B cell (primary cell): ENCODE measurements around the gene CYFIP2. TPM values are rescaled to one million over a fixed set of nuclear protein-coding genes. Genes with fewer than 3 reads are reported as not detected.

Experiments used
- ATAC-seq: fragments of 200-7000 bp; cut with Tn5 transposase; one replicate; pipeline ENCODE4 v1.10.0; 2021; ENCODE audit warnings: low read depth, mild to moderate bottlenecking, moderate number of reproducible peaks, moderate library complexity
- CTCF ChIA-PET: fragments of 350-600 bp; sonication (Branson Sonifier 250); formaldehyde crosslinking; loops from one replicate; lab custom pipeline; 2021; ENCODE audit warnings: antibody characterized with exemption, inconsistent platforms; lab: Charles Lee
- POLR2A ChIA-PET: fragments of 350-600 bp; sonication (Branson Sonifier 250); formaldehyde crosslinking; loops from one replicate; lab custom pipeline; 2021; ENCODE audit warnings: antibody characterized with exemption; lab: Charles Lee
- DNase-seq: peaks from one replicate; pipeline ENCODE4 v3.0.0; 2013
- H2AFZ ChIP-seq: 2 replicates; pipeline ENCODE4 v1.6.1; 2012; ENCODE audit warnings: mild to moderate bottlenecking, low read depth, low read length; ENCODE audit not compliant: insufficient read depth, poor library complexity, severe bottlenecking
- H3K27ac ChIP-seq, 2 donors: 1 replicate in 1 of 2; 2 replicates in 1 of 2; pipeline ENCODE4 v1.5.1; 2012 to 2013; ENCODE audit warnings: low read length in 2 of 2, mild to moderate bottlenecking in 2 of 2, moderate library complexity in 1 of 2
- H3K27me3 ChIP-seq, 4 experiments: fragments of 200-600 bp in 1 of 4; sonication (generic) in 1 of 4; replicated peaks in 1 of 4; 1 replicate in 2 of 4; 2 replicates in 2 of 4; pipeline versions ENCODE4 v1.6.1 to v1.7.0; 2013 to 2016; ENCODE audit warnings: low read length in 3 of 4, mild to moderate bottlenecking in 2 of 4, mixed read lengths in 1 of 4, moderate library complexity in 1 of 4; ENCODE audit not compliant: insufficient read depth in 4 of 4, control insufficient read depth in 3 of 4; ENCODE audit errors: control extremely low read depth in 1 of 4
- H3K36me3 ChIP-seq, 2 experiments: replicated peaks in 1 of 2; 1 replicate in 1 of 2; 2 replicates in 1 of 2; pipeline versions ENCODE4 v1.6.1 to v1.7.1; 2013; ENCODE audit warnings: low read length in 1 of 2; ENCODE audit not compliant: insufficient read depth in 2 of 2, control insufficient read depth in 1 of 2; ENCODE audit errors: control extremely low read depth in 1 of 2, extremely low read depth in 1 of 2
- H3K4me1 ChIP-seq, 2 donors: fragments of 200-600 bp in 1 of 2; sonication (generic) in 1 of 2; 1 replicate in 1 of 2; 2 replicates in 1 of 2; pipeline versions ENCODE4 v1.5.1 to v1.6.1; 2013 to 2017; ENCODE audit warnings: low read length in 2 of 2; ENCODE audit not compliant: control insufficient read depth in 2 of 2, insufficient read depth in 2 of 2
- H3K4me2 ChIP-seq: replicated peaks from 2 replicates; pipeline ENCODE3; 2012; ENCODE audit warnings: mild to moderate bottlenecking, low read depth, low read length; ENCODE audit not compliant: poor library complexity, severe bottlenecking
- H3K4me3 ChIP-seq, 5 experiments: fragments of 200-600 bp in 1 of 5; sonication (generic) in 1 of 5; 1 replicate in 3 of 5; 2 replicates in 2 of 5; pipeline versions ENCODE4 v1.5.1 to v1.7.0; 2011 to 2016; ENCODE audit warnings: low read length in 4 of 5, mild to moderate bottlenecking in 4 of 5, low read depth in 2 of 5, control low read depth in 1 of 5, moderate library complexity in 1 of 5; ENCODE audit not compliant: insufficient read depth in 1 of 5; ENCODE audit errors: control extremely low read depth in 1 of 5, extremely low read depth in 1 of 5
- H3K79me2 ChIP-seq: fragments of 200-600 bp; sonication (generic); one replicate; pipeline ENCODE4 v1.6.0; 2016; ENCODE audit warnings: low read length; ENCODE audit not compliant: control insufficient read depth, insufficient read depth
- H3K9ac ChIP-seq: fragments of 200-600 bp; sonication (generic); 2 replicates; pipeline ENCODE4 v1.6.1; 2017; ENCODE audit warnings: mild to moderate bottlenecking, low read length, moderate library complexity
- H3K9me3 ChIP-seq, 3 donors: one replicate each; pipeline versions ENCODE4 v1.6.1 to v1.7.1; 2013; ENCODE audit warnings: low read length in 2 of 3; ENCODE audit not compliant: control insufficient read depth in 2 of 3, insufficient read depth in 1 of 3; ENCODE audit errors: control extremely low read depth in 1 of 3
- H4K20me1 ChIP-seq: 2 replicates; pipeline ENCODE4 v1.6.0; 2012; ENCODE audit warnings: mild to moderate bottlenecking, low read length; ENCODE audit not compliant: insufficient read depth, control insufficient read depth, poor library complexity, severe bottlenecking
- H3K27ac Mint-ChIP-seq: one replicate; pipeline ENCODE4 v1.8.0; 2021; ENCODE audit warnings: mixed read lengths
- H3K27me3 Mint-ChIP-seq: one replicate; pipeline ENCODE4 v1.8.0; 2021; ENCODE audit warnings: mixed read lengths
- H3K4me1 Mint-ChIP-seq: one replicate; pipeline ENCODE4 v1.8.0; 2021; ENCODE audit warnings: mixed read lengths
- H3K4me3 Mint-ChIP-seq: one replicate; pipeline ENCODE4 v1.8.0; 2021; ENCODE audit warnings: mixed read lengths
- H3K9me3 Mint-ChIP-seq: one replicate; pipeline ENCODE4 v1.8.0; 2022; ENCODE audit warnings: mixed read lengths; ENCODE audit not compliant: insufficient read depth
- EZH2 ChIP-seq: IDR thresholded peaks from 2 replicates; pipeline ENCODE4 v1.6.1; 2012; ENCODE audit warnings: borderline replicate concordance, low read depth, mild to moderate bottlenecking, moderate library complexity, low read length; ENCODE audit not compliant: insufficient read depth, poor library complexity, severe bottlenecking
- WGBS: methylation state at CpG from one replicate; pipeline ENCODE4 v1.1.5; 2013; ENCODE audit warnings: missing lambda C conversion rate; ENCODE audit not compliant: insufficient coverage; 5-methylcytosine and 5-hydroxymethylcytosine counted together
- intact Hi-C: fragments of 100-400 bp; cut with micrococcal nuclease; formaldehyde crosslinking; loops from one replicate; pipeline ENCODE4 v1.10.0; 2022
- polyA plus RNA-seq: library from polyadenylated mRNA; depleted of rRNA; stranded (reverse); fragments of >200 nt; gene quantifications from 2 replicates; pipeline ENCODE4 v1.2.3, GENCODE V29; 2012
- total RNA-seq, 2 donors: library from RNA; stranded (reverse); fragments of 120-200 nt in 1 of 2; gene quantifications; 1 replicate in 1 of 2; 2 replicates in 1 of 2; pipeline versions ENCODE4 v1.2.3 to v1.2.4, GENCODE V29; 2013 to 2022
- TF ChIP-seq, protein P1 (sequence below): fragments of 200-600 bp; IDR thresholded peaks from one replicate; pipeline ENCODE4 v1.8.0; 2022; ENCODE audit warnings: antibody characterized with exemption, mild to moderate bottlenecking

Gene CYFIP2
- total and polyA plus RNA-seq, 2 donors (not counting 1 experiment from before 2014, with no cell fraction given), result 231 to 663 TPM

DNA sequence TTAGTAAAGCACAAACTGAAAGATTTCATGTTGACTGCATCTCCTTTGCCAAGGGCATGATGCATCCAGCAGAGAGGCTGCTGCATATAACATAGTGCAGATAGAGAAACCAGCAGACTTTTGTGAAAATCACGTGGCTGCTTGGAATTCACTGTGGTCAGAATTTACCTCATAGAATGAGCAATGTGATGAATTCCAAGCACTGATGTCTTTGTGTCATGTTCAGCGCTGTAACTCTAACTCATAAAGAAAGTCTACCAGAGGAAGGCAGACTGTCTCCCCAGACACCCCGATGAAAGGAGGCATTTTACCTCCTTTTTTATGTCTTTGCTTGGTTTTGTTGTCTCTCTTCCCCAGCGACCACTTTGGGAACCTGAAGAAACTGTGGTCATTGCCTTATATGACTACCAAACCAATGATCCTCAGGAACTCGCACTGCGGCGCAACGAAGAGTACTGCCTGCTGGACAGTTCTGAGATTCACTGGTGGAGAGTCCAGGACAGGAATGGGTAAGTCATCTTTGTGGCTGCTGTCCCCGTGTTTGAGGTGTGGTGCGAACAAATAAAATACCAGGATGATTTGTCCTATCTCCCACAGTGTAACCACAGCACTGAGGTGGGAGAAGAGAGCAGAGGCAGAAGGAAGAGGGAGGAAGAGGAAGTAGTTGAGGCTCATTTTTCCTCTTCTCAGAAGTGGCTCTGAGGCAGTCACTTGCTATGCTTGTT lies 43.3 kb upstream of the CYFIP2 start:
- TF ChIP-seq, protein P1, sequence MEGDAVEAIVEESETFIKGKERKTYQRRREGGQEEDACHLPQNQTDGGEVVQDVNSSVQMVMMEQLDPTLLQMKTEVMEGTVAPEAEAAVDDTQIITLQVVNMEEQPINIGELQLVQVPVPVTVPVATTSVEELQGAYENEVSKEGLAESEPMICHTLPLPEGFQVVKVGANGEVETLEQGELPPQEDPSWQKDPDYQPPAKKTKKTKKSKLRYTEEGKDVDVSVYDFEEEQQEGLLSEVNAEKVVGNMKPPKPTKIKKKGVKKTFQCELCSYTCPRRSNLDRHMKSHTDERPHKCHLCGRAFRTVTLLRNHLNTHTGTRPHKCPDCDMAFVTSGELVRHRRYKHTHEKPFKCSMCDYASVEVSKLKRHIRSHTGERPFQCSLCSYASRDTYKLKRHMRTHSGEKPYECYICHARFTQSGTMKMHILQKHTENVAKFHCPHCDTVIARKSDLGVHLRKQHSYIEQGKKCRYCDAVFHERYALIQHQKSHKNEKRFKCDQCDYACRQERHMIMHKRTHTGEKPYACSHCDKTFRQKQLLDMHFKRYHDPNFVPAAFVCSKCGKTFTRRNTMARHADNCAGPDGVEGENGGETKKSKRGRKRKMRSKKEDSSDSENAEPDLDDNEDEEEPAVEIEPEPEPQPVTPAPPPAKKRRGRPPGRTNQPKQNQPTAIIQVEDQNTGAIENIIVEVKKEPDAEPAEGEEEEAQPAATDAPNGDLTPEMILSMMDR, result no peak
- no peak for TF ChIP-seq EZH2
- peak; percentile 24 for ATAC-seq
- H3K4me2 ChIP-seq, result peak overlapping the region; percentile 16
- no peaks in the 10 kb centered on the region for H3K36me3 ChIP-seq
- Mint-ChIP-seq H3K27ac (no peak overlapping the region), H3K9me3 (no peaks in the 10 kb centered on the region), H3K4me3 (peak overlapping the region; percentile 17), H3K27me3 (no peaks in the 10 kb centered on the region), H3K4me1 (peaks cover 22% of the 10 kb centered on the region)
- no peak overlapping the region for H3K4me3 ChIP-seq
- no peaks in the 10 kb centered on the region for H3K27me3 ChIP-seq
- no peaks in the 10 kb centered on the region for H4K20me1 ChIP-seq
- no peak overlapping the region for H3K9ac ChIP-seq
- POLR2A ChIA-PET, result no interaction called here
- H2AFZ ChIP-seq, result no peak overlapping the region
- no peak overlapping the region for H3K27ac ChIP-seq
- no peak for DNase-seq
- 59% methylated on average over 6 of the region's 10 CpGs for WGBS
- H3K4me1 ChIP-seq, result peaks cover 10 to 12% of the 10 kb centered on the region in 2 donors
- no peaks in the 10 kb centered on the region for H3K79me2 ChIP-seq
- CTCF ChIA-PET, result no interaction called here
- intact Hi-C loops, result no loop called here
- H3K9me3 ChIP-seq, result no peaks in the 10 kb centered on the region
